GM08714 (cell line): Measurements from ENCODE around the gene ISLR.

ENCODE experiments used
- H3K4me3 ChIP-seq: fragments of 200-500 bp; sonication (Bioruptor generic); 2 replicates; pipeline ENCODE4 v1.5.1; 2014; ENCODE audit warnings: mild to moderate bottlenecking, low read length, inconsistent platforms
- ZNF274 ChIP-seq: IDR thresholded peaks from 2 replicates; pipeline ENCODE4 v1.6.1; 2012; ENCODE audit warnings: mild to moderate bottlenecking, low read depth, low read length

Gene ISLR

GRCh38 chr15:74202452-74203401, 29.2 kb downstream of the ISLR start, which contains the start of gene STRA6:
Gene STRA6 (minus strand): TSS chr15:74202787. CDS start chr15:74202267, 520 bp downstream.
- TF ChIP-seq ZNF274: no peak
- no peak within 1 kb of the TSS for H3K4me3 ChIP-seq

- no peak overlapping the region for H3K4me3 ChIP-seq
- no peak for TF ChIP-seq ZNF274
Measured at GRCh38 chr15:74203914-74204431, 30.5 kb downstream of the ISLR start.

GRCh38 chr15:74205582-74205947, 32.1 kb downstream of the ISLR start:
- no peak for TF ChIP-seq ZNF274
- H3K4me3 ChIP-seq: no peak overlapping the region

GRCh38 chr15:74206801-74207281, 33.3 kb downstream of the ISLR start:
- no peak for TF ChIP-seq ZNF274
- no peak overlapping the region for H3K4me3 ChIP-seq

- H3K4me3 ChIP-seq: no peak overlapping the region
- no peak for TF ChIP-seq ZNF274
Measured at GRCh38 chr15:74207652-74208440, 34.3 kb downstream of the ISLR start.

GRCh38 chr15:74208496-74208895, 35.0 kb downstream of the ISLR start:
- H3K4me3 ChIP-seq: no peak overlapping the region
- TF ChIP-seq ZNF274: no peak

GRCh38 chr15:74208901-74209559, 35.5 kb downstream of the ISLR start:
- no peak overlapping the region for H3K4me3 ChIP-seq
- TF ChIP-seq ZNF274: no peak

- no peak overlapping the region for H3K4me3 ChIP-seq
- no peak for TF ChIP-seq ZNF274
Measured at GRCh38 chr15:74209560-74209958, 36.0 kb downstream of the ISLR start.

GRCh38 chr15:74209997-74210671, 36.6 kb downstream of the ISLR start:
- TF ChIP-seq ZNF274: no peak
- H3K4me3 ChIP-seq: no peak overlapping the region

GRCh38 chr15:74210729-74211128, 37.2 kb downstream of the ISLR start:
- no peak for TF ChIP-seq ZNF274
- H3K4me3 ChIP-seq: no peak overlapping the region

- no peak overlapping the region for H3K4me3 ChIP-seq
- no peak for TF ChIP-seq ZNF274
Measured at GRCh38 chr15:74211656-74212055, 38.1 kb downstream of the ISLR start.

- no peak for TF ChIP-seq ZNF274
- no peak overlapping the region for H3K4me3 ChIP-seq
Measured at GRCh38 chr15:74212494-74212893, 39.0 kb downstream of the ISLR start.

- no peak overlapping the region for H3K4me3 ChIP-seq
- no peak for TF ChIP-seq ZNF274
Measured at GRCh38 chr15:74213858-74214284, 40.4 kb downstream of the ISLR start.

GRCh38 chr15:74214324-74215021, 41.0 kb downstream of the ISLR start:
- no peak overlapping the region for H3K4me3 ChIP-seq
- TF ChIP-seq ZNF274: no peak
